Right lobe of liver (tissue), 4 donors: ENCODE measurements around the gene JUP.

ENCODE experiments used
- POLR2A ChIP-seq: fragments of 450-650 bp; IDR thresholded peaks from one replicate; pipeline ENCODE4 v1.6.1; 2017; ENCODE audit warnings: antibody characterized with exemption, mild to moderate bottlenecking
- TF ChIP-seq, protein P1 (sequence below), 4 donors: fragments of 200-600 bp in 3 of 4; fragments of 450-650 bp in 1 of 4; IDR thresholded peaks; one replicate each; pipeline versions ENCODE4 v1.5.1 to v1.8.0; 2016 to 2022; ENCODE audit warnings: antibody characterized with exemption in 4 of 4, mild to moderate bottlenecking in 2 of 4
- donor health status: DM: no; HTN: no; CAD: no.
- donor health status: DM: no; HTN: no; CAD: no.
- donor health status: DM: no; HTN: yes; CAD: no.

DNA sequence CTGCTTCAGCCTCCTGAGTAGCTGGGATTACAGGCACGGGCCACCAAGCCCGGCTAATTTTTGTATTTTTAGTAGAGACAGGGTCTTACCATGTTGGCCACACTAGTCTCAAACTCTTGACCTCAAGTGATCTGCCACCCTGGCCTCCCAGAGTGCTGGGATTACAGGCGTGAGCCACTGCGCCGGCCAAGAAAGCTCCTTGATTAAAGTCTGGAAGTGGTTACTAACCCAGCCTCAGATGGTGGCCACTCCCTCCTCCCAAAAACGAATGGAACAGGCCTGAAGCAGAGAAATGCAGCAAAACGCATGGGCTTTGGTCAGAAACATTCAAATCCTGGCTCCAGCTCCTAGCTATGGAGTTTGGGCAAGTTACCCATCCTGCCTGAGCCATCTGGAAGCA lies 37.6 kb upstream of the JUP start:
- TF ChIP-seq, protein P1, sequence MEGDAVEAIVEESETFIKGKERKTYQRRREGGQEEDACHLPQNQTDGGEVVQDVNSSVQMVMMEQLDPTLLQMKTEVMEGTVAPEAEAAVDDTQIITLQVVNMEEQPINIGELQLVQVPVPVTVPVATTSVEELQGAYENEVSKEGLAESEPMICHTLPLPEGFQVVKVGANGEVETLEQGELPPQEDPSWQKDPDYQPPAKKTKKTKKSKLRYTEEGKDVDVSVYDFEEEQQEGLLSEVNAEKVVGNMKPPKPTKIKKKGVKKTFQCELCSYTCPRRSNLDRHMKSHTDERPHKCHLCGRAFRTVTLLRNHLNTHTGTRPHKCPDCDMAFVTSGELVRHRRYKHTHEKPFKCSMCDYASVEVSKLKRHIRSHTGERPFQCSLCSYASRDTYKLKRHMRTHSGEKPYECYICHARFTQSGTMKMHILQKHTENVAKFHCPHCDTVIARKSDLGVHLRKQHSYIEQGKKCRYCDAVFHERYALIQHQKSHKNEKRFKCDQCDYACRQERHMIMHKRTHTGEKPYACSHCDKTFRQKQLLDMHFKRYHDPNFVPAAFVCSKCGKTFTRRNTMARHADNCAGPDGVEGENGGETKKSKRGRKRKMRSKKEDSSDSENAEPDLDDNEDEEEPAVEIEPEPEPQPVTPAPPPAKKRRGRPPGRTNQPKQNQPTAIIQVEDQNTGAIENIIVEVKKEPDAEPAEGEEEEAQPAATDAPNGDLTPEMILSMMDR (IDR thresholded peaks at IDR 0.05) = no peak
- no peak for TF ChIP-seq POLR2A
